HepG2 (cell line): ENCODE data around the gene LTBR. TPM values are rescaled to one million over a fixed set of nuclear protein-coding genes. Genes with fewer than 3 reads are reported as not detected.
A peak's percentile ranks its signal among the peaks of the same experiment; 100 is the strongest.

Experiments
- AGO2 ChIP-seq: fragments of 200-400 bp; formaldehyde crosslinking; optimal IDR thresholded peaks from 2 replicates; pipeline ENCODE3; 2017; ENCODE audit warnings: mild to moderate bottlenecking, low read depth, low read length, moderate library complexity
- AKAP8 ChIP-seq: sonication (generic); formaldehyde crosslinking; IDR thresholded peaks from 2 replicates; pipeline ENCODE4 v1.5.1; 2020; ENCODE audit warnings: mild to moderate bottlenecking, missing genetic modification reagents
- EEA1 ChIP-seq: sonication (generic); formaldehyde crosslinking; IDR thresholded peaks from 2 replicates; pipeline ENCODE4 v1.5.1; 2020; ENCODE audit warnings: mild to moderate bottlenecking, missing genetic modification reagents, borderline replicate concordance
- HOMEZ ChIP-seq: IDR thresholded peaks from 2 replicates; pipeline ENCODE4 v1.6.1; 2016; ENCODE audit warnings: low read depth
- MEF2D ChIP-seq: sonication (generic); formaldehyde crosslinking; IDR thresholded peaks from 2 replicates; pipeline ENCODE4 v1.5.1; 2020; ENCODE audit warnings: mild to moderate bottlenecking, missing genetic modification reagents
- MEIS2 ChIP-seq: sonication (generic); formaldehyde crosslinking; IDR thresholded peaks from 2 replicates; pipeline ENCODE4 v1.9.0; 2021; ENCODE audit warnings: mild to moderate bottlenecking, missing genetic modification reagents
- SAFB2 ChIP-seq: sonication (generic); formaldehyde crosslinking; IDR thresholded peaks from 2 replicates; pipeline ENCODE4 v1.5.1; 2020; ENCODE audit warnings: missing genetic modification reagents, low read depth, mild to moderate bottlenecking, borderline replicate concordance
- SP2 ChIP-seq: sonication (generic); formaldehyde crosslinking; IDR thresholded peaks from 2 replicates; pipeline ENCODE4 v1.5.1; 2020; ENCODE audit warnings: mild to moderate bottlenecking, missing genetic modification reagents
- SPEN ChIP-seq: sonication (generic); formaldehyde crosslinking; IDR thresholded peaks from 2 replicates; pipeline ENCODE4 v1.5.1; 2020; ENCODE audit warnings: low read depth, mild to moderate bottlenecking, missing genetic modification reagents
- SSRP1 ChIP-seq: IDR thresholded peaks from 2 replicates; pipeline ENCODE4 v1.6.1; 2016; ENCODE audit warnings: control low read depth
- THRA ChIP-seq: sonication (generic); formaldehyde crosslinking; IDR thresholded peaks from 2 replicates; pipeline ENCODE4 v1.4.0; 2020; ENCODE audit warnings: missing genetic modification reagents, borderline replicate concordance
- ZBTB38 ChIP-seq: sonication (generic); formaldehyde crosslinking; IDR thresholded peaks from 2 replicates; pipeline ENCODE4 v1.5.1; 2020; ENCODE audit warnings: mild to moderate bottlenecking, missing genetic modification reagents
- ZNF318 ChIP-seq: sonication (generic); formaldehyde crosslinking; IDR thresholded peaks from 2 replicates; pipeline ENCODE4 v1.4.0; 2020; ENCODE audit warnings: mild to moderate bottlenecking, missing genetic modification reagents
- polyA plus RNA-seq, 8 experiments: library from polyadenylated mRNA; depleted of rRNA in 3 of 8; stranded (reverse) in 7 of 8; unstranded in 1 of 8; fragments of >200 nt; fragmentation: Illumina TruSeq in 4 of 8; extraction: Trizol in 4 of 8; gene quantifications; 2 replicates each; pipeline versions ENCODE4 v1.2.1 to v1.2.3, GENCODE V29; 2011 to 2016; ENCODE audit warnings: low read depth in 4 of 8, missing spikeins in 1 of 8, mixed read lengths in 1 of 8; ENCODE audit not compliant: insufficient read depth in 1 of 8
- total RNA-seq, 5 experiments: library from RNA; depleted of rRNA; stranded (reverse); fragments of >200 nt; fragmentation: Illumina TruSeq; extraction: Trizol; gene quantifications; 2 replicates each; pipeline ENCODE4 v1.2.3, GENCODE V29; 2016; ENCODE audit warnings: low read depth in 1 of 5

The LTBR gene
- total and polyA plus RNA-seq, 2 of the 13 experiments (the other 11 are each of a cell fraction or from before 2014, with no cell fraction given): 31.4 to 34.8 TPM

GRCh38 chr12:6334940-6335450 is 49.0 kb upstream of the LTBR start (continued):
- 0 out of 2 replicates have a peak, but pooled peaks have one; percentile 16 for TF ChIP-seq EEA1 (CRISPR knock-in tag)
- TF ChIP-seq THRA (CRISPR knock-in tag): no peak
- TF ChIP-seq SP2 (CRISPR knock-in tag): no peak
- peak; percentile 22; the same call in 1 of the 2 replicates for TF ChIP-seq AKAP8
- TF ChIP-seq ZNF318 (CRISPR knock-in tag): 0 out of 2 replicates have a peak, but pooled peaks have one; percentile 20
- TF ChIP-seq SAFB2: 0 out of 2 replicates have a peak, but pooled peaks have one; percentile 29
- no peak for TF ChIP-seq HOMEZ (CRISPR knock-in tag)
- no peak for TF ChIP-seq MEIS2
- peak; percentile 75; the same call in 1 of the 2 replicates for TF ChIP-seq SSRP1 (CRISPR knock-in tag)
- TF ChIP-seq MEF2D (CRISPR knock-in tag): peak; percentile 7; the same call in 1 of the 2 replicates
- TF ChIP-seq AGO2: peak; percentile 8
- TF ChIP-seq SPEN (CRISPR knock-in tag): 0 out of 2 replicates have a peak, but pooled peaks have one; percentile 11
- peak; percentile 63 for TF ChIP-seq ZBTB38 (CRISPR knock-in tag)
- TF ChIP-seq, all 625 proteins: peak for 23
